Measurements from ENCODE around the gene RNPEPL1. TPM values are rescaled to one million over a fixed set of nuclear protein-coding genes. Genes with fewer than 3 reads are reported as not detected.
A peak's percentile ranks its signal among the peaks of the same experiment; 100 is the strongest.

RNPEPL1 gene
- polyA plus RNA-seq, 3 donors, result 15.4 to 100 (median 36.4) TPM

DNA sequence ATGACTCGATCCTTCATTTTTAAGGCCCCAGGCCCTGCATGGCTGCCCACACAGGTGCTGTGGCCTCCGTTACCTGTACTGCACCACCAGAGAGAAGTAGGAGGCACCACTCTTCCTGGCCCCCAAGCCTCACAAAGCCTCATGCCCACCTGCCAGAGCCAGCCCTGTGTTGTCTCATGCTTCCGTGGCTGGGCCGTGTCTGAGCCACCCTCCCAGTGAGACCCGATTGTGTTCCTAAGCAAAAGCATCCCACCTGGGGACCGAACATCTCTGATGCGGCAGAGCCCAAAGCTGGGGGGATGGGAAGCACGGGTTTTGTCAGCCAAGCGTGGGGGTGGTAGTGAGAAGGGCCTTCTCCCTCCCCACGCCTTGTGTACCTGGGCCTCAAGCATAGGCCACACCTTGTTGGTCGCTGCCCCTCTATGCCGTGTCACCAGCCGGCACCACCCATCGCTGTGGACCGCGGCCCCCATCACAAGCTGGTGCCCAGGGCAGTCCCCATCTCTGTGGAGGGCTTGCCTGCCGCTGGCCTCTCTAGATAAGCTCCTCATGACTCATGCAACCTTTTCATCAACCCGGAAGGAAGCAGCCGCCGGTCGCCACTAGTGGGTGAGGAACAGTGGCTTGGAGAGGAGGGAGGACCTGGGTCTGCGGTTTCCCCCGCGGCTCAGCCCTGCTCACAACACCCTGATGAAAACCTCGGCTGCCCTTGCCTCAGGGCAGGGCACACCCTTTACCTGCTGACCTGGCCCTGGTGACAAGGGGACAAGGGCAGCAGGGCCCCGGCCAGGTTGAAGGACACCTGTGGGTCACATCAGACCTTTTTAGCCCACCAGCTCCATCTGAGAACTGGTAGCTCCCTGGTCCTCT, 2.7 kb upstream of the RNPEPL1 start:
- H3K27me3 ChIP-seq (ENCODE audit: control insufficient read depth in 2 of 2, insufficient read depth in 2 of 2, low read length in 2 of 2), result no peaks in the 10 kb centered on the region
- peak overlapping the region; percentile 81 for H3K9ac ChIP-seq (ENCODE audit: insufficient read depth, low read length, poor library complexity, severe bottlenecking)
- H3K27ac ChIP-seq (ENCODE audit: low read depth in 1 of 2, low read length in 2 of 2), result peak overlapping the region; percentile 95 to 97
- Mint-ChIP-seq H3K9me3 (no peaks in the 10 kb centered on the region), H3K4me1 (peaks cover 75% of the 10 kb centered on the region), H3K36me3 (peaks cover 18 to 30% of the 10 kb centered on the region in 2 donors), H3K27me3 (ENCODE audit: low read depth in 3 of 3) (peaks cover 0 to 2% (median 1%) of the 10 kb centered on the region in 3 donors), H3K27ac (peak overlapping the region; percentile 97 to 100 (median 97)), H3K4me3 (peak overlapping the region; percentile 77 to 89)
- H3K4me2 ChIP-seq (replicated peaks; ENCODE audit: extremely low read depth, low read length, poor library complexity, severe bottlenecking), result peak overlapping the region; percentile 81
- H3K4me3 ChIP-seq (replicated peaks in 1 of 3; ENCODE audit: low read depth in 2 of 3, low read length in 3 of 3), result peak overlapping the region; percentile 14 to 75 (median 39)
- H2AFZ ChIP-seq (ENCODE audit: insufficient read depth, low read depth, low read length, poor library complexity, severe bottlenecking), result peak overlapping the region; percentile 34
- intact Hi-C loops (cut with micrococcal nuclease), result loop anchor here in 1 of 2 donors (2.0 kb wide), 1 partner anchor 21 kb away; the partner anchor contains the start of gene CAPN10
- H3K79me2 ChIP-seq (ENCODE audit: insufficient read depth, low read length), result peaks cover 49% of the 10 kb centered on the region
- H3K9me3 ChIP-seq (replicated peaks in 1 of 2; ENCODE audit: control insufficient read depth in 1 of 2, insufficient read depth in 1 of 2, low read length in 2 of 2), result no peaks in the 10 kb centered on the region
- TF ChIP-seq, protein P1, sequence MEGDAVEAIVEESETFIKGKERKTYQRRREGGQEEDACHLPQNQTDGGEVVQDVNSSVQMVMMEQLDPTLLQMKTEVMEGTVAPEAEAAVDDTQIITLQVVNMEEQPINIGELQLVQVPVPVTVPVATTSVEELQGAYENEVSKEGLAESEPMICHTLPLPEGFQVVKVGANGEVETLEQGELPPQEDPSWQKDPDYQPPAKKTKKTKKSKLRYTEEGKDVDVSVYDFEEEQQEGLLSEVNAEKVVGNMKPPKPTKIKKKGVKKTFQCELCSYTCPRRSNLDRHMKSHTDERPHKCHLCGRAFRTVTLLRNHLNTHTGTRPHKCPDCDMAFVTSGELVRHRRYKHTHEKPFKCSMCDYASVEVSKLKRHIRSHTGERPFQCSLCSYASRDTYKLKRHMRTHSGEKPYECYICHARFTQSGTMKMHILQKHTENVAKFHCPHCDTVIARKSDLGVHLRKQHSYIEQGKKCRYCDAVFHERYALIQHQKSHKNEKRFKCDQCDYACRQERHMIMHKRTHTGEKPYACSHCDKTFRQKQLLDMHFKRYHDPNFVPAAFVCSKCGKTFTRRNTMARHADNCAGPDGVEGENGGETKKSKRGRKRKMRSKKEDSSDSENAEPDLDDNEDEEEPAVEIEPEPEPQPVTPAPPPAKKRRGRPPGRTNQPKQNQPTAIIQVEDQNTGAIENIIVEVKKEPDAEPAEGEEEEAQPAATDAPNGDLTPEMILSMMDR (IDR thresholded peaks at IDR 0.05), result no peak
- DNase-seq, result peak; percentile 96 to 98 (median 96)
- WGBS (ENCODE audit: insufficient coverage), result 8% methylated on average over 14 of the region's 26 CpGs
- peaks cover 82 to 90% of the 10 kb centered on the region in 2 donors for H3K4me1 ChIP-seq (ENCODE audit: control insufficient read depth in 1 of 2, insufficient read depth in 2 of 2, low read length in 2 of 2)
- peaks cover 17% of the 10 kb centered on the region for H4K20me1 ChIP-seq (ENCODE audit: insufficient read depth, low read length)
- H3K36me3 ChIP-seq (replicated peaks in 1 of 2; ENCODE audit: control insufficient read depth in 1 of 2, insufficient read depth in 2 of 2, low read length in 2 of 2), result no peaks in the 10 kb centered on the region

DNA sequence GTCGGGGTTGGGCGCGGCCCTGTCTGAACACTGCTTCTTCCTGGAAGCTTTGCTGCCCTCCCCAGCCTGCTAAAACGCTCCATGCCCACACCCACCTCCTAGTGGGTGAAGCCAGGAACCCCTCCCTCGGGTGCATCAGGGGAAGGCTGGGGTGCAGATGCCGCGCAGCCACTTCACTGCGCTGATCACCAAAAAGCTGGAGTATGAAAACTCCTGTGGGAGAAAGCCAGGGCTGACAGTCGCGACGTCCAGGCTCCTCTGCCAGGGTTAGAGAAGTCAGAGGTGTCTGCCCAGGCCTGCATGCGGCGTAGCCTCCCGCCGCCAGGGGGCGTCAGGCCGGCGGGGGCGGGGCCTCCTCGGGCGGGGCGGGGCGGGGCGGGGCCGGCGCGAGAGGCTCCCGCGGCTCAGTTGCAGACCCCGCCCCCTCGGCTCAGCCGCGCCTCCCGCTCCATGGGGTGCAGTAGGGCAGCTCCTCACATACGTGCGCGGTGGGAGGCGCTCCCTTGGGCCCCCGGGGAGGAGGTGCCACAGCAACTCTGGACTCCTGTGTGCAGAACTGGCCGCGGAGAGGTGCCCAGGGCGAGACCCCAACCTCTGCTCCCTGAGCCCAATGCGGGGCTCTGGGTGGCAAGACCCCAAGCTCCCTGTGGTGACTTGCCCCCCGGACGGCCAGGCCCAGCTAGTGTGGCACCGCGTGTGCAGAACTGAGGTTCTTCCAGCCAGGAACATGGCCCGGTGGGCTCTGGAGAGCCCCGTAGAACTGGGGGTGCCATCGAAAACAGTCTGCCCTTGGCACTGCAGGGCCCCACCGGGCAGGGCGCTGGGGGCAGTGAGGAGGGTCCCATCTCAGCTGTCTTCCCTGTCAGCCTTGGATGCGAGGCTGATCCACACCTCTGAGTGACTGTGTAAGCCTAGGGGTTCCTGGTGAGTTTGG, 1.8 kb upstream of the RNPEPL1 start:
- H3K36me3 Mint-ChIP-seq, result peaks cover 22 to 35% of the 10 kb centered on the region in 2 donors
- peaks cover 81% of the 10 kb centered on the region for H3K4me1 Mint-ChIP-seq
- peak overlapping the region; percentile 86 to 95 for H3K4me3 Mint-ChIP-seq
- Histone ChIP-seq H3K36me3 (replicated peaks in 1 of 2; ENCODE audit: control insufficient read depth in 1 of 2, insufficient read depth in 2 of 2, low read length in 2 of 2) (peaks cover 0 to 4% of the 10 kb centered on the region in 2 donors), H3K9me3 (replicated peaks in 1 of 2; ENCODE audit: control insufficient read depth in 1 of 2, insufficient read depth in 1 of 2, low read length in 2 of 2) (no peaks in the 10 kb centered on the region), H3K79me2 (ENCODE audit: insufficient read depth, low read length) (peaks cover 58% of the 10 kb centered on the region), H3K4me2 (replicated peaks; ENCODE audit: extremely low read depth, low read length, poor library complexity, severe bottlenecking) (peak overlapping the region; percentile 81), H4K20me1 (ENCODE audit: insufficient read depth, low read length) (peaks cover 26% of the 10 kb centered on the region), H3K4me1 (ENCODE audit: control insufficient read depth in 1 of 2, insufficient read depth in 2 of 2, low read length in 2 of 2) (peaks cover 85 to 90% of the 10 kb centered on the region in 2 donors), H3K4me3 (replicated peaks in 1 of 3; ENCODE audit: low read depth in 2 of 3, low read length in 3 of 3) (peak overlapping the region; percentile 32 to 75 (median 68)), H3K27me3 (ENCODE audit: control insufficient read depth in 2 of 2, insufficient read depth in 2 of 2, low read length in 2 of 2) (no peaks in the 10 kb centered on the region), H2AFZ (ENCODE audit: insufficient read depth, low read depth, low read length, poor library complexity, severe bottlenecking) (no peak overlapping the region), H3K27ac (ENCODE audit: low read depth in 1 of 2, low read length in 2 of 2) (peak overlapping the region; percentile 95 to 97), H3K9ac (ENCODE audit: insufficient read depth, low read length, poor library complexity, severe bottlenecking) (peak overlapping the region; percentile 81)
- DNase-seq, result peak; percentile 88 to 93 (median 88)
- H3K27me3 Mint-ChIP-seq (ENCODE audit: low read depth in 3 of 3), result peaks cover 0 to 3% (median 2%) of the 10 kb centered on the region in 3 donors
- no peaks in the 10 kb centered on the region for H3K9me3 Mint-ChIP-seq
- TF ChIP-seq, protein P1 (IDR thresholded peaks at IDR 0.05), result peak; percentile 99
- 5% methylated on average over 52 of the region's 53 CpGs for WGBS (ENCODE audit: insufficient coverage)
- H3K27ac Mint-ChIP-seq, result peak overlapping the region; percentile 97 to 100 (median 97)
- intact Hi-C loops (cut with micrococcal nuclease), result loop anchor here in 1 of 2 donors (2.0 kb wide), 1 partner anchor 20 kb away; the partner anchor contains the start of gene CAPN10

All from CD14-positive monocyte (primary cell).